Activated T-cell treated with anti-CD3 and anti-CD28 coated beads, Interleukin-2, amount 50 U/mL, for 4 hours (primary cell): ENCODE measurements around the gene GBGT1. TPM values are rescaled to one million over a fixed set of nuclear protein-coding genes. Genes with fewer than 3 reads are reported as not detected.
A peak's percentile ranks its signal among the peaks of the same experiment; 100 is the strongest.

ENCODE experiments used
- ATAC-seq, 2 donors: fragments of 200-7000 bp; cut with Tn5 transposase; one replicate each; pipeline ENCODE4 v1.10.0; 2021
- DNase-seq: peaks from one replicate; pipeline ENCODE4 v3.0.0-alpha.2; 2020
- H3K27me3 Mint-ChIP-seq: one replicate; pipeline ENCODE4 v1.8.0; 2021; ENCODE audit warnings: low read depth, mixed read lengths
- H3K36me3 Mint-ChIP-seq: one replicate; pipeline ENCODE4 v1.8.0; 2022; ENCODE audit warnings: mixed read lengths; ENCODE audit not compliant: insufficient read depth
- H3K4me1 Mint-ChIP-seq: one replicate; pipeline ENCODE4 v1.8.0; 2021; ENCODE audit warnings: low read depth, mixed read lengths
- H3K4me3 Mint-ChIP-seq: one replicate; pipeline ENCODE4 v1.8.0; 2021; ENCODE audit warnings: mild to moderate bottlenecking, moderate library complexity, mixed read lengths
- H3K9me3 Mint-ChIP-seq: one replicate; pipeline ENCODE4 v1.8.0; 2021; ENCODE audit warnings: mixed read lengths
- total RNA-seq, 3 donors: library from RNA; stranded (reverse); gene quantifications; one replicate each; pipeline ENCODE4 v1.2.1, GENCODE V29; 2021

GBGT1 gene
- total RNA-seq, 3 donors from 2014 or later: 3.0 to 3.3 (median 3.2) TPM

DNA sequence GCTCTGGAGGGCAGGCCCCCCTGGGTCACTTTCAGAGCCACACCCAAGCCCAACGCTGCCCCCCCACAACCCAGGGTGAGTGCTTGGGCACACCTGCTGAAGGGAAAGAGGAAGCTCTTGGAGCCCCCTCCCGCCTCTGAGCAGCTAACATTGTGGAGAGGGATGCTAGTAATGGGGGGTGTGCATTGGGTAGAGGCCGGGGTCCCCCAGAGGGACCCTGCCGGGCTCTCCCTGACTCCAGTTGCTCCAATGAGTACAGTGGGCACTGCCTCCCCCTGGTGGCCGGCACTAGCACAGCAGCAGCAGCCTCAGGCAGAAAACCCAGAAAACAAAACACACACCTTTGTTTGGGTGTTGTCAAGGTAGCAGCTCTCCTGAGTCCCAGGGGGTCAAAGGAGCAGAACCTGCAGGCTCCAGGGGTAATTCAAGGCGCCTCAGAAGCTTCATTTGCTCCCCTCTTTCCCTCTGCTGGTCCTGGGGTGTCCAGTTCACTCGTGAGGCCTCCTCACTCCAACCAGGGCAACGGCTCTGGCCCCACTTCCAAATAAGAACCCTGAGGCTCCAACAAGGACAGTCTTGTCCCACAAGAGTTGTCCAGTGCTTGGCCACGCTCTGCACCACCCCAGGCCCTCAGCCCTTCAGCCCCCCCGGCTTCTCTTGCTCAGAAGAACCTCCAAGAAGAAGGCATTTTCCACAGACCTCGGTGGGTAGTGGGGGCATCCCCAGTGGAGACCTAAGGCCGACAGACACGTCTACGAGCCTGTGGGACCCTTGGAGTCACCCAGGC, 16.1 kb downstream of the GBGT1 start:
- no peaks in the 10 kb centered on the region for H3K36me3 Mint-ChIP-seq
- H3K4me3 Mint-ChIP-seq: peak overlapping the region; percentile 90
- H3K4me1 Mint-ChIP-seq: peaks cover 52% of the 10 kb centered on the region
- ATAC-seq (peak in 1 of 2 donors; percentile 7), DNase-seq (peak; percentile 80)
- no peaks in the 10 kb centered on the region for H3K27me3 Mint-ChIP-seq
- H3K9me3 Mint-ChIP-seq: no peaks in the 10 kb centered on the region

DNA sequence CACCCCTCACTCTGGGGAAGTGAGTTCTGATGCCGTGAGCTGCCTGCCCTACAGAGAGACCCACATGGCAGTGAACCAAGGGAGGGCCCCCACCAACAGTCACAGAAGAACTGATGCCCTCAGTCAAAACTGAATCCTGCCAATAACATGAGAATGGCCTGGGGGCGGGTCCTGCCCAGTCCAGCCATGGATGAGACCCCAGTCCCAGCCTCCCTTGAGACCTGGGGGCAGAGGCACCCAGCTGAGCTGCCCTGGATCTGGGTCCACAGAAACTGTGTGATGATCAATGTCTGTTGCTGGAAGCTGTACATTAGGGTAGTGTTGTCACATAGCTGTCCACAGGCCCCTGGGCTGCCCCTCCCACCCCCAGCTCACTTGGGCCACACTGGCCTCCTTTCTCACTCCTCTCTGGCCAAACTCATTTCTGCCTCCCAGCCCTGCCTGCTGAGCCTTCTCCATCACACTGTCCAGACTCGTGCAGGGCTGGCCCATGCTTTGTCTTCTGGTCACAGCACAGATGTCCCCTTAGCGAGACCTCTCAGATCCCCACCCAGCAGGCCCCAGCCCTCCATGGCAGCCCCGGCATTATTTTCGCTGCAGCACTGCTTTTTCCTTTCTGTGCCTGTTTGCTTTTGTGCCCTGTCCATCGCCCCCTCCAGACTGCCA, 16.8 kb downstream of the GBGT1 start:
- Mint-ChIP-seq H3K4me1 (peaks cover 59% of the 10 kb centered on the region), H3K27me3 (no peaks in the 10 kb centered on the region)
- no peak for ATAC-seq

DNA sequence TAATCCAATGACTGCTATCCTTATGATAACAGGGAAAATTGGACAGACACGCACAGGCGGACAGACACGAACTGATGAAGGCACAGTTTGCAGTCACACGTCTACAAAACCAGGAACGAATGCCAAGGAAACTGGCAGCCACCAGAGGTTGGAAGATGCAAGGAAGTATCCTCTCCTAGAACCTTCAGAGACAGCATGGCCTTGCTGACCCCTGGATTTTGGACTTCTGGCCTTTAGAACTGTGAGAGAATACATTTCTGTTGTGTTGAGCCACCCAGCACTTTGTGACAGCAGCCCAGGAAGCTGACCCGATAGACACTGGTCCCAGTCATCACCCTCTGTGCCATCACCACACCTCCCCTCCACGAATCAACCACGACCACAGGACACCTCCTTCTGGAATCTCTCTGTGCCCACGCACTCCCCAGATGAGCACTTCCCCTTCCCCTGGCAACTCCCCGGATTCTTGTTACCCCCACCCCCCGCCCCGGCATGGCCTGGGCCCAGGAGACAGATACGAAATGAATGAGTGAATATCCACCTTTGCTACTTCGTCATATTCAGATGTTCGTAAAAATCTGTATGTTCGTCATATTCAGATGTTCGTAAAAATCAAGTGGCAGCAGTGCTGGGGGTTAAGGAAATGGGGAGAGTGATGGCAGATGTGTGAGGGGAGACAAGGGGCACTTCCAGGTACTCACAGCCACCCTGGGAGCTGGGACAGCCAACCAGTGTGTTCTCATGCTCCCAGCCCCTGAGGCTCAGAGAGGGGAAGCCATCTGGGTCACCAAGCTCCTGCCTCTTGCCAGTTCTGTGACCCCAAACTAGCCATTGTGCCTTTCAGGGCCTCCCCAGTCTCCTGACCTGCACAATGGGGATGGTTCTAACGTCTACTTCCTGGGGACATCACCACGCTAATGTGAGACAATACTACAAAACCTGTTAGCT, 18.5 kb downstream of the GBGT1 start:
- H3K9me3 Mint-ChIP-seq: no peaks in the 10 kb centered on the region
- H3K4me3 Mint-ChIP-seq: peak overlapping the region; percentile 71
- H3K27me3 Mint-ChIP-seq: no peaks in the 10 kb centered on the region
- DNase-seq: no peak
- no peaks in the 10 kb centered on the region for H3K36me3 Mint-ChIP-seq
- ATAC-seq: no peak
- H3K4me1 Mint-ChIP-seq: peaks cover 71% of the 10 kb centered on the region

More for the DNA sequence above, 16.8 kb downstream of the GBGT1 start:
- Mint-ChIP-seq H3K36me3 (no peaks in the 10 kb centered on the region), H3K9me3 (no peaks in the 10 kb centered on the region), H3K4me3 (peak overlapping the region; percentile 90)
- no peak for DNase-seq

DNA sequence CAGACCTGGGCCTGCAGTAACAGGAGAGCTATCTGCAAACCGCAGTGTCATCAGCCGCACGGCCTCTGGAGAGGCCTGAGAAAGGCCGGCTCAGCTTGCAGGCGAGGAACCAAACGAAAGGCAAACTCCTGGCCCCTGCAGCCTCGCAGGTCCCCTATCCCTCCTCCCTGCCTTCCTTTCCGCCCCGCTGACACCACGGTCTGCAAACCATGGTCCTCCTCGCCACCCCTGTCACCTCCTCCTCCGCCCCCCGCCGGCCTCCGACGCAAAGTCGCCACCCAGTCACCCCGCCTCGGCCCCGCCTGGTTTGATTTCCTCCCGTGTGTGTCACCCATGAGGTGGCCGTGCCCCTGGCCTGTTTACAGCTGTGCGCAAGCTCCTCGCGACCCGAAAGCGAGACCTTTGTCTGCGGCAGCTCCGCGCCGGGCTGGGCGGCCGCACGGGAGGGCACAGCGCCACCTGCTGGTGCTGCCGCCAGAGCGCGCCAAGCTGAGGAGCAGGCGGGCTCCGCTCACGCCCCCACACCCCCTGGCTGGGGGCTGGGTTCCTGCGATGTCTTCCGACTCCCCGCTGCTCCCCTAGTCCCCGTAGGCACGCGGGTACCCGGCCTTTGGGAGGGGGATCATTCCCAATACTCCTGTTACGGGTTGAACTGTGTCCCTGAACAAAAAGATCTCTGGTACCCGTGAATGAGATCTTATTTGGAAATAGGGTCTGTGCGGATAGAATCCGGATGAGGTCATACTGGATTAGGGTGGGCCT, 19.4 kb downstream of the GBGT1 start:
- H3K4me3 Mint-ChIP-seq: peak overlapping the region; percentile 71
- H3K36me3 Mint-ChIP-seq: no peaks in the 10 kb centered on the region
- H3K27me3 Mint-ChIP-seq: no peaks in the 10 kb centered on the region
- peaks cover 68% of the 10 kb centered on the region for H3K4me1 Mint-ChIP-seq
- DNase-seq (peak; percentile 77), ATAC-seq (peak; percentile 58 to 74)
- no peaks in the 10 kb centered on the region for H3K9me3 Mint-ChIP-seq

DNA sequence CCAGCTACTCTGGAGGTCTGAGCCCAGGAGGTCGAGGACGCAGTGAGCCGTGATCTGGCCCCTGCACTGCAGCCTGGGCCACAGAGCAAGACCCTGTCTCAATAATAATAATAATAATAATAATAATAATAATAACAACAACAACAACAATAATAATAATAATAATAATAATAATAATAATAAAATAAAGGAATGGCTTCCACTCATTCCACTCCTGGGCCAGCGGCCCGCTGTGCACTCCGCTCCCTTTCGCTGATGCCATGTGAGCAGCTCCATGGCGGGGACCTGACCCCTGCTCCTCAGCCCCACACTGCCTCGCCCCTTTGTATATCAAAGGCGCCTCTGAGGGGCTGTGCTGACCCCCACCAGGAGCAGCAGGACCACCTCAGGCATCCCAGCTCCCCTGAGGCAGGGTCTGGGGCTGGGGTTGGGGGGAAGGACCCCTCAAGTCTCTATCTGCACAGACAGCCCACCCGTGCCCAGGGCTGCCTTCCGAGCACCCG, 20.0 kb downstream of the GBGT1 start:
- Mint-ChIP-seq H3K27me3 (no peaks in the 10 kb centered on the region), H3K4me1 (peaks cover 70% of the 10 kb centered on the region), H3K36me3 (no peaks in the 10 kb centered on the region), H3K4me3 (peak overlapping the region; percentile 71), H3K9me3 (no peaks in the 10 kb centered on the region)
- DNase-seq (no peak), ATAC-seq (no peak)

DNA sequence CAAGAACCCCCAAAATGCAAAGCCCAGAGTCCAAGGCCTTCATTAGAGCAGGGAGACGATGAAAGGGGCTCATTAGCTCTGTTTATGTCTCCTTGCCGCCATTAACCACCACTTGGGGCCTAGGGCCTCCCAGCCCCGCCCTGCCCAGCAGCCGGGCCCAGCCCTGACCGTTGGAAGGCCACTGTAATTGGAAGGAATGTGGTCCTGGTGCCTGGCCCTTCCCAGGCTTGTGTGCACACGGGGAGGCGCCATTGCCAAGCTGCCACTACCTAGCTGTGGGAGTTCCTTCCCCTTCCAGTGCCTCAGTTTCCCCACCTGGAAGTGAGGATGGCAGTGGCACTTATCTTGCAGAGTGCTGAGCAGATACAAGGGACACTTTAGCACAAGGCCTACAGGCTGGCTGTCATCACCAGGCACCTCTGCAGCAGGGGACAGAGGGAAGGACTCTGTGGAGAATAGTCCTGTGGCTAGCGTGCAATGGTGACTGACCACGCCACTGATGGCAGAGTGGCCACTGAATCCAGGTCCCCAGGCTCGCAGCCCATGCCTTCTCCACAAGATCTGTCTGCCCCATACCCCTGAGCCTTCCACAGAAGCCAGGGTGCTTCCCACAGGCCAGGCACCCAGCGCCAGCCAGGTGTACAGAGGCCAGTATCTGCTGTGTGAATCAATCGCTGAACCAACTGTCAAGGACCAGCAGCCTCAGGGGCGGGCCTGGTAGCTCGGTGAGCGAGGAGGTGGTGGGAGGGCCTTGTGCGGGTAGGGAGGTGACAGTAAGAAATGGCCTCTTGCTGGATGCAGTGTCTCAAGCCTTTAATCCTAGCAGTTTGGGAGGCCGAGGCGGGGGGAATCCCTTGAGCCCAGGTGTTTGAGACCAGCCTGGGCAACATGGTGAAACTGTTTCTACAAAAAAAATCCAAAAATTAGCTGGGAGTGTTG, 20.8 kb downstream of the GBGT1 start:
- peaks cover 71% of the 10 kb centered on the region for H3K4me1 Mint-ChIP-seq
- no peak for DNase-seq
- peak overlapping the region; percentile 31 for H3K4me3 Mint-ChIP-seq
- no peaks in the 10 kb centered on the region for H3K9me3 Mint-ChIP-seq
- no peak for ATAC-seq
- H3K36me3 Mint-ChIP-seq: no peaks in the 10 kb centered on the region
- no peaks in the 10 kb centered on the region for H3K27me3 Mint-ChIP-seq

DNA sequence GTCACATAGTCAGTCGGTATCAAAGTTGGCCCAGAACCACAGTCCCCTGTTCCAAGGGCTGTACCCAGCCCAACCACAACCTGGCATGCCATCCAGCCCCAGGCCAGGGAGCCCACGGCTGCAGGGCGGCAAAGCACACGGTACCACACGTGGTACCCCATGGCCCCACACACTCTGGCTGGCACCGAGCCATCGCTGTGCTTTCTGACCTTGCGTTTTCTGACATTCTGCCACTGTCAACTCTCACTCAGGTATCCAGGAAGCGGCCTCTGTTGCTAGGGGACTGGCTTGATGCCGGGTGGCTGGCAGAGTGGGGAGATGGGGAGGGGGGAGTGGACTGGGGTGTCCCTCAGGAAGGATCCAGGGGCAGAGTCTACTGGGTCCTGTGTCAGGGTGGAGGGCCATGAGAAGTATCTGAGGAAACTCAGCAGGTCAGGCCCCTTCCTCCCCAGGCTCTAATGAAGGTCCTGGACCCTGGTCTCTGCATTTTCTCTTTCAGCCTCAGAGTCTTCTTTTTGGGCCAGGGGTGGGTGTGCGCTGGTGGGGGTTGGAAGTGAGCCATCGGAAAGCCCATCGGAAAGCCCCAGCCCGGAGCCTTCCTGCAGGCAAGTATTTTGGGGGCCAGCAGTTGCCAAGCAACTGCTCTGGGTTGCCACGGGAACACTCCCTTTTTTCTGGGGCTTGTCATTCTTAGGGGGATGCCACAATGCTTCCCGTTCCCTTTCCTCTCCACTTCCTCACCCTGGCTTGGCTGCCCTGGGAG, 21.7 kb downstream of the GBGT1 start:
- no peaks in the 10 kb centered on the region for H3K27me3 Mint-ChIP-seq
- H3K4me3 Mint-ChIP-seq: peak overlapping the region; percentile 31
- H3K36me3 Mint-ChIP-seq: no peaks in the 10 kb centered on the region
- H3K9me3 Mint-ChIP-seq: no peaks in the 10 kb centered on the region
- DNase-seq (peak; percentile 58), ATAC-seq (peak; percentile 24 to 26)
- peaks cover 70% of the 10 kb centered on the region for H3K4me1 Mint-ChIP-seq

DNA sequence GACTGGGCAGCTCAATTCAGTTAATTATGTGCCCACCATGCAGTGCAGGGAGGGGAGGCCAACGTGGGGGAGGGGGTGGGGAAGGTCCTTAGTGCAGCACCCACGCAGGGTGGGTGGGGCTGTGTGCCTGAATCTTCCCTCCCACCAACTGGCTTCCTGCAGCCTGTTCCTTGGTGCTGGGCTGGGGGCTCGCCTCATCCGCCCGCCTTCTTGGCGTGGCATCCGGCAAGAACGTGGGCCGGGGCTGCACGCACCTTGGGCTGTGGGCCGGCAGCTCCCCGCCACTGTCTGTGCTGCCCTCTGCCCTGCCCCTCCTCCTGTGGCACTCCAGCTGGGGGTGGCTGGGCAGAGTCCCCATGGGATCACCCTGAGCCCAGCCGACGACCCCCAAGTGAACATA, 23.1 kb downstream of the GBGT1 start:
- Mint-ChIP-seq H3K4me3 (no peak overlapping the region), H3K4me1 (peaks cover 67% of the 10 kb centered on the region), H3K9me3 (no peaks in the 10 kb centered on the region), H3K36me3 (no peaks in the 10 kb centered on the region), H3K27me3 (no peaks in the 10 kb centered on the region)
- no peak for DNase-seq
- ATAC-seq: no peak

DNA sequence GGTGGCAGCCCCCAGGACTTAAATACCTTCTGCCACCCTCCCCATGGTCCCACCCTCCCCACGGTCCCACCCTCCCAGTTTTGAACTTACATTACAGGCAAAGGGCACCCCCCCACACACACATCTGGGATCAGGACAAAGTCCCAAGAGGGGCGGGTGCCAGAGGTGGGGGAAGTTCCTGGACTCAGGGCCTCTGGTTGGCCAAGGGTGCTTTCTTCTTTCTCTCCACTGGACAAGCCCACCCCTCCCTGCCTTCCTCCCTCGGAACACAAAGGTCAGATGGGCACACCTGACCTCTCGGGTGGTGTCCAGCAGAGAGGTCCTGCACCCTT, 23.6 kb downstream of the GBGT1 start:
- no peak for ATAC-seq
- H3K9me3 Mint-ChIP-seq: no peaks in the 10 kb centered on the region
- no peaks in the 10 kb centered on the region for H3K36me3 Mint-ChIP-seq
- peaks cover 66% of the 10 kb centered on the region for H3K4me1 Mint-ChIP-seq
- DNase-seq: no peak
- no peaks in the 10 kb centered on the region for H3K27me3 Mint-ChIP-seq
- H3K4me3 Mint-ChIP-seq: no peak overlapping the region

DNA sequence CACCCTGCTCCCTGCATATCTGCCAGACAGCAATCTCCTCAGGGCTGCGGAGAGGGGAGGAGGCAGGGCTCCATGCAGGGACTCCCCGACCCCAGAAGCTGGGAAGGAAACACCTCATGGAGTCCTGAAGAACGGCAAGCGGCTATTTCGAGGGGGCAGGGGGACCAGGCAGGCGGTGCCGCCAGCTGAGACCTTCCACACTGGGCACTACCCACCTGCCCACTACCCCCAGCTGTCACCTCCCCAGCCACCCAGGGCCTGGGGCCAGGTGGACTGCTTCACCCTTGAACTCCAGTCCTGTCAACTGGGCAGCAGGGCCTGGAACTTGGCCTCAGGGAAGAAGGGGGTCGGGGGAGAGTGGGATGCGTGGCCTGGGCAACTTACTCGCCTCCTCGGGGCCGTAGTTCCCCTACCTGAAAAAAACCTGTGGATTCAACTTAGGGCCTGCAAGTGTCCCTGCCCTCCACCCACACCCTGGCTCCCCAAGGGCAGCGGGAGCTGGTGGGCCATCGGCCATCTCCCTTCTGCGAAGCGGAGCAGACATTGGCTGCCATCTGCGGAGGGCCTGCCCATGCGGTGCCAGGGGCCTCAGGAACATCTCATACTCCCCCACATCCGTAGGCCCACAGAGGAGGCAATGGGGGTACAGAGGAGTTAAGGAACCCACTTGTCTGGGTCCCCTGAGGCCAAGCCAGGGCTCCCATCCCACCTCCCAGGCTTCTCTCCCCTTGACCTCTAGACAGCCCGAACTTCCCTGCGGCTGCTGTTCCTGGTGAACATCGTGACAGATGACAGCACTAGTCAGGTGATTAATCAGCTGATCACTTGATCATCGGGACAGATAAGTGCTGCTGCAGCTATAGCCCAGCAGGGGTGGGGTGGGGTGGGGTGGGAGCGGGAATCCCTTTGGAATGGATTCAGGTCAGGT, 24.2 kb downstream of the GBGT1 start:
- no peak for ATAC-seq
- H3K4me1 Mint-ChIP-seq: peaks cover 66% of the 10 kb centered on the region
- H3K27me3 Mint-ChIP-seq: no peaks in the 10 kb centered on the region

DNA sequence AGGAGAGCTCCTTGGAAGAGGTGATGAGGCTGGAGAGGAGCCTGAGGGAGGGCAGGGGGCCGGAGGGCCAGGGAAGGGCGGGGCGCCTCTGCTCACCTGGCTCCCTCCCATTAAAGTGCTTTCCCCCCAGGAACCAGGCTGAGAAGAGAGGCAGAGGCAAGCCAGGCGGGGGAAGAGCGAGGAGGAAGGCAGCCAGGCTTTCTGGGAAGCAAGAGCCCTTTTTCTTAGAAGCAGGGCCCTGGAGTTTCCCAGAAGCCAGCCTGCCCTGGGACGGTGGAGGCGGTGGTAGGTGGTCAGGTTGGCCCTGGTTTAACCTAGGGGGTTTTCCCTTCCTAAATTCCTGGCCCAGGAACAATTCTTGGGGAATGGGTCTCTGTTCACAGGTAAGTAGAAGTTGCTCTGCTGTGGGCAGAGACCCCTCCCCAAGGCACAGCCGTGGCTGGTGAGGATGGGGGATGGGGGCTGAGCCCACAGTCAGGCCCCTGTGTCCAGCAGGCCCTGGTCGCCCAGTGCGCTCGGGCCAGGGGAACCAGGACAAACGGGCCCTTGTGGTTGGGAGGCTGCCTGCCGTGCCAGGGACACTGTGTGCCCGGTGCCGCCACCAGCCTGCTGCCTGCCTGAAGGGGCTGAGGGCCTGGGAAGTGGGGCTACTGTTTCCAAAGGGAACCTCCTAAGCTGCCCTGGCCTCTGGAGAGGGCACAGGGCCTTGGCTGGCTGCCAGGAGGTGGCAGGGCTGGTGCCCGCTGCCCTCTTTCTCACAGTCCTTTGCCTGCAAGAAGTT, 26.1 kb downstream of the GBGT1 start:
- ATAC-seq (no peak), DNase-seq (no peak)
- Mint-ChIP-seq H3K27me3 (no peaks in the 10 kb centered on the region), H3K36me3 (peaks cover 1% of the 10 kb centered on the region), H3K4me1 (peaks cover 67% of the 10 kb centered on the region), H3K4me3 (no peak overlapping the region), H3K9me3 (no peaks in the 10 kb centered on the region)

More for the DNA sequence above, 24.2 kb downstream of the GBGT1 start:
- H3K9me3 Mint-ChIP-seq: no peaks in the 10 kb centered on the region
- no peaks in the 10 kb centered on the region for H3K36me3 Mint-ChIP-seq
- no peak for DNase-seq
- no peak overlapping the region for H3K4me3 Mint-ChIP-seq
